Heart left ventricle (tissue), 13 donors: Measurements from ENCODE around the gene ZAP70.

Experiments used
- CTCF ChIP-seq, 12 donors: fragments of 200-600 bp; sonication (generic) in 4 of 12; IDR thresholded peaks; one replicate each; pipeline versions ENCODE4 v1.5.0 to v1.8.0; 2018 to 2022; ENCODE audit warnings: antibody characterized with exemption in 12 of 12, mild to moderate bottlenecking in 5 of 12
- POLR2A ChIP-seq, 2 donors: fragments of 450-650 bp; IDR thresholded peaks; one replicate each; pipeline ENCODE4 v1.6.1; 2017; ENCODE audit warnings: antibody characterized with exemption in 2 of 2, mild to moderate bottlenecking in 2 of 2, moderate library complexity in 2 of 2
- donor health status: ischemic (EF 13 %, LVEDD 7.1; RV severe dilation, severe dysfunction).
- donor health status: DM: no; HTN: yes; CAD: no.
- donor health status: DM: no; HTN: no; CAD: no.
- donor health status: ischemic (EF 25% LVEDD 6.9; RV normal size, moderate dysfunction).
- donor health status: ischemic (EF 25% LVEDD 5.7; RV mildly dilated, moderate dysfunction).
- donor health status: ischemic (EF 35%, LVEDD 5.7; RV mildly dilated, moderate dysfunction).
- donor health status: nonischemic (EF 11% LVEDD 7.7; RV severe dilation, severe dysfunction).
- donor health status: DM: yes; HTN: yes; CAD: no.
- donor health status: PGD.
- donor health status: ischemic (EF 29% LVEDD 5.4; RV normal size, mild dysfunction).
- donor health status: nonischemic (EF 23%, LVEDD 6.1; RV moderate dilation, normal function).

- no peak for TF ChIP-seq POLR2A (IDR thresholded peaks at IDR 0.05)
- TF ChIP-seq CTCF (IDR thresholded peaks at IDR 0.05): no peak
Observed at GRCh38 chr2:97736608-97737330, 23.4 kb downstream of the ZAP70 start.
